Aorta (tissue), 5 donors: ENCODE data around the gene TSEN54. TPM values are rescaled to one million over a fixed set of nuclear protein-coding genes. Genes with fewer than 3 reads are reported as not detected.

Experiments used
- ATAC-seq: fragments of 200-7000 bp; cut with Tn5 transposase; one replicate; pipeline ENCODE4 v1.9.1; 2022; ENCODE audit warnings: moderate library complexity; ENCODE audit not compliant: low FRiP score
- DNase-seq, 2 donors: peaks; one replicate each; pipeline ENCODE4 v3.0.0-alpha.2; 2020
- H3K27ac ChIP-seq, 2 donors: one replicate each; pipeline ENCODE4 v1.5.1; 2013; ENCODE audit warnings: low read length in 2 of 2, mild to moderate bottlenecking in 2 of 2, moderate library complexity in 2 of 2, control low read depth in 1 of 2, inconsistent platforms in 1 of 2, low read depth in 1 of 2
- H3K27me3 ChIP-seq, 2 donors: one replicate each; pipeline ENCODE4 v1.6.1; 2013; ENCODE audit warnings: control low read depth in 1 of 2, low read length in 1 of 2, mild to moderate bottlenecking in 1 of 2, moderate library complexity in 1 of 2; ENCODE audit not compliant: insufficient read depth in 2 of 2, control insufficient read depth in 1 of 2
- H3K36me3 ChIP-seq, 2 donors: one replicate each; pipeline ENCODE4 v1.6.1; 2013; ENCODE audit warnings: control low read depth in 1 of 2, low read length in 1 of 2, mild to moderate bottlenecking in 1 of 2; ENCODE audit not compliant: insufficient read depth in 2 of 2, control insufficient read depth in 1 of 2
- H3K4me1 ChIP-seq, 2 donors: one replicate each; pipeline ENCODE4 v1.6.1; 2013; ENCODE audit warnings: low read length in 2 of 2, control low read depth in 1 of 2, mild to moderate bottlenecking in 1 of 2, moderate library complexity in 1 of 2; ENCODE audit not compliant: insufficient read depth in 2 of 2, control insufficient read depth in 1 of 2
- H3K4me3 ChIP-seq, 2 donors: one replicate each; pipeline ENCODE4 v1.5.1; 2013; ENCODE audit warnings: low read length in 2 of 2, control low read depth in 1 of 2, mild to moderate bottlenecking in 1 of 2
- H3K9me3 ChIP-seq: one replicate; pipeline ENCODE4 v1.6.1; 2013; ENCODE audit warnings: mild to moderate bottlenecking, low read length; ENCODE audit not compliant: control insufficient read depth
- WGBS, 2 donors: extraction: QIAGEN DNeasy Blood & Tissue Kit; methylation state at CpG; one replicate each; pipeline ENCODE4 v1.1.7; 2013; 5-methylcytosine and 5-hydroxymethylcytosine counted together
- intact Hi-C, 2 donors: fragments of 100-400 bp; cut with DNase I; formaldehyde crosslinking; loops; one replicate each; pipeline versions ENCODE4 v1.14.2 to v1.15.0; 2022
- polyA plus RNA-seq, 2 donors: library from polyadenylated mRNA; stranded (reverse); fragments of 200-250 nt; gene quantifications; one replicate each; pipeline ENCODE4 v1.2.3, GENCODE V29; 2013
- total RNA-seq, 2 donors: library from RNA; stranded (reverse); fragmentation: NEBNext Ultra II Directional; extraction: Animal tissue kit (Norgen Biotek cat#: 25700); gene quantifications; one replicate each; pipeline ENCODE4 v1.2.1, GENCODE V29; 2021
- donor health status: healthy with polysubstance abuse.
- donor health status: Bipolar disorder and iron deficiency.
- donor health status: DM: no; HTN: no; CAD: no.
- donor health status: DM: no; HTN: no; CAD: no.
- donor health status: DM: yes; HTN: yes; CAD: no.

The TSEN54 gene
- total and polyA plus RNA-seq, 4 donors = 8.8 to 27.3 (median 12.4) TPM

- Histone ChIP-seq H3K4me3 (no peak overlapping the region), H3K27ac (no peak overlapping the region), H3K4me1 (peaks cover 0 to 3% of the 10 kb centered on the region in 2 donors), H3K9me3 (no peaks in the 10 kb centered on the region), H3K27me3 (no peaks in the 10 kb centered on the region), H3K36me3 (peaks cover 0 to 5% of the 10 kb centered on the region in 2 donors)
- no peak for ATAC-seq
- WGBS, 2 donors = 79 to 83% methylated on average over 15 of the region's 15 CpGs
- intact Hi-C loops = no loop called here
- no peak for DNase-seq
These were observed 10.7 kb upstream of the TSEN54 start for GRCh38 chr17:75505640-75506039.

- DNase-seq (no peak), ATAC-seq (no peak)
- Histone ChIP-seq H3K4me3 (no peak overlapping the region), H3K9me3 (no peaks in the 10 kb centered on the region), H3K36me3 (peaks cover 0 to 5% of the 10 kb centered on the region in 2 donors), H3K27ac (no peak overlapping the region), H3K27me3 (no peaks in the 10 kb centered on the region), H3K4me1 (peaks cover 0 to 3% of the 10 kb centered on the region in 2 donors)
- 89 to 90% methylated on average over 21 of the region's 21 CpGs for WGBS, 2 donors
- intact Hi-C loops = no loop called here
These were observed 10.2 kb upstream of the TSEN54 start for GRCh38 chr17:75506134-75506533.

GRCh38 chr17:75506888-75507287 lies 9.4 kb upstream of the TSEN54 start:
- peaks cover 0 to 5% of the 10 kb centered on the region in 2 donors for H3K36me3 ChIP-seq
- 88 to 90% methylated on average over 20 of the region's 20 CpGs for WGBS, 2 donors
- no peak for DNase-seq
- no peak for ATAC-seq
- H3K4me3 ChIP-seq = no peak overlapping the region
- intact Hi-C loops = no loop called here
- H3K27me3 ChIP-seq = no peaks in the 10 kb centered on the region
- no peaks in the 10 kb centered on the region for H3K9me3 ChIP-seq
- H3K4me1 ChIP-seq = peaks cover 0 to 3% of the 10 kb centered on the region in 2 donors
- H3K27ac ChIP-seq = no peak overlapping the region

GRCh38 chr17:75507733-75508719 lies 8.3 kb upstream of the TSEN54 start:
- no peak for ATAC-seq
- H3K4me1 ChIP-seq = peaks cover 0 to 3% of the 10 kb centered on the region in 2 donors
- intact Hi-C loops = no loop called here

GRCh38 chr17:75508931-75509361 lies 7.4 kb upstream of the TSEN54 start:
- 38 to 42% methylated on average over 5 of the region's 5 CpGs for WGBS, 2 donors
- Histone ChIP-seq H3K27me3 (no peaks in the 10 kb centered on the region), H3K36me3 (peaks cover 0 to 5% of the 10 kb centered on the region in 2 donors), H3K4me1 (peaks cover 2 to 3% of the 10 kb centered on the region in 2 donors), H3K9me3 (no peaks in the 10 kb centered on the region), H3K27ac (no peak overlapping the region), H3K4me3 (no peak overlapping the region)
- ATAC-seq = no peak
- intact Hi-C loops = no loop called here
- DNase-seq = no peak

More at GRCh38 chr17:75507733-75508719, 8.3 kb upstream of the TSEN54 start:
- DNase-seq = no peak
- Histone ChIP-seq H3K4me3 (no peak overlapping the region), H3K36me3 (peaks cover 0 to 5% of the 10 kb centered on the region in 2 donors), H3K9me3 (no peaks in the 10 kb centered on the region), H3K27ac (no peak overlapping the region), H3K27me3 (no peaks in the 10 kb centered on the region)
- WGBS, 2 donors = 52 to 65% methylated on average over 18 to 27 of the region's 27 CpGs

- WGBS, 2 donors = 68 to 71% methylated on average over 19 of the region's 19 CpGs
- ATAC-seq = peak; percentile 47
- intact Hi-C loops = loop anchor here in 1 of 2 donors (10.0 kb wide), 1 partner anchor 185 kb away; no protein-coding TSS in a partner anchor
- Histone ChIP-seq H3K4me1 (peaks cover 2 to 3% of the 10 kb centered on the region in 2 donors), H3K27me3 (no peaks in the 10 kb centered on the region), H3K9me3 (no peaks in the 10 kb centered on the region), H3K36me3 (peaks cover 0 to 5% of the 10 kb centered on the region in 2 donors), H3K4me3 (no peak overlapping the region), H3K27ac (peak overlapping the region in 1 of 2 donors; percentile 7)
- DNase-seq = no peak
These were observed 6.6 kb upstream of the TSEN54 start for GRCh38 chr17:75509528-75510258.

GRCh38 chr17:75511270-75511609 lies 5.1 kb upstream of the TSEN54 start:
- WGBS, 2 donors = 75 to 77% methylated on average over 4 of the region's 4 CpGs
- ATAC-seq (no peak), DNase-seq (no peak)
- Histone ChIP-seq H3K36me3 (peaks cover 0 to 5% of the 10 kb centered on the region in 2 donors), H3K4me1 (peaks cover 2 to 3% of the 10 kb centered on the region in 2 donors), H3K9me3 (no peaks in the 10 kb centered on the region), H3K4me3 (no peak overlapping the region), H3K27ac (no peak overlapping the region), H3K27me3 (no peaks in the 10 kb centered on the region)
- intact Hi-C loops = loop anchor here in 1 of 2 donors (10.0 kb wide), 1 partner anchor 186 kb away; no protein-coding TSS in a partner anchor
